ENCODE data around the gene NPAS3. TPM values are rescaled to one million over a fixed set of nuclear protein-coding genes. Genes with fewer than 3 reads are reported as not detected.

Gene NPAS3
- total RNA-seq, 1 donor from 2014 or later: 0.95 TPM

DNA sequence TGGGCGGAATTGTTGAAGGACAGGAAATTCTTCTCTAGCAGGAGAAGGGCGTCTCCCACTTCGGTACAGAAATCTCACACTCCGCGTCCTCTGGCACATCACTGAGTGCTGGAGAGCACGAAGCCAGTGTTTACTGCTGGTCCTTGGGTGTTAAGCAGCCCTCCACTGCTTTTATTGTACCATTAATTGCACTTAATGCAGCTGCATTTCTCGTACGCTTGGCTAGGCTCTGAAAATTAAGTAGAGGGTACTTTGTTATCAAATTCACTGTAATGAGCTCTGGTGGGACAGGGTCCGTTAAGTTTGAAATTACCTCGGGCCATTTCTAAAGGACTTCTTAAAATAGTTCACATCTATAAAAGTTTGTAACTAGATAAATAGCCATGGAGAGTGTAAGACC, 411.2 kb downstream of the NPAS3 start:
- H3K4me1 ChIP-seq: no peaks in the 10 kb centered on the region
- H3K36me3 ChIP-seq: no peaks in the 10 kb centered on the region
- no peaks in the 10 kb centered on the region for H3K27me3 ChIP-seq (ENCODE audit: low read depth)
- ATAC-seq: no peak
- intact Hi-C loops (cut with DNase I): no loop called here
- H3K9me3 ChIP-seq: no peaks in the 10 kb centered on the region
- DNase-seq: no peak
- no peak overlapping the region for H3K4me3 ChIP-seq
- TF ChIP-seq, protein P1, sequence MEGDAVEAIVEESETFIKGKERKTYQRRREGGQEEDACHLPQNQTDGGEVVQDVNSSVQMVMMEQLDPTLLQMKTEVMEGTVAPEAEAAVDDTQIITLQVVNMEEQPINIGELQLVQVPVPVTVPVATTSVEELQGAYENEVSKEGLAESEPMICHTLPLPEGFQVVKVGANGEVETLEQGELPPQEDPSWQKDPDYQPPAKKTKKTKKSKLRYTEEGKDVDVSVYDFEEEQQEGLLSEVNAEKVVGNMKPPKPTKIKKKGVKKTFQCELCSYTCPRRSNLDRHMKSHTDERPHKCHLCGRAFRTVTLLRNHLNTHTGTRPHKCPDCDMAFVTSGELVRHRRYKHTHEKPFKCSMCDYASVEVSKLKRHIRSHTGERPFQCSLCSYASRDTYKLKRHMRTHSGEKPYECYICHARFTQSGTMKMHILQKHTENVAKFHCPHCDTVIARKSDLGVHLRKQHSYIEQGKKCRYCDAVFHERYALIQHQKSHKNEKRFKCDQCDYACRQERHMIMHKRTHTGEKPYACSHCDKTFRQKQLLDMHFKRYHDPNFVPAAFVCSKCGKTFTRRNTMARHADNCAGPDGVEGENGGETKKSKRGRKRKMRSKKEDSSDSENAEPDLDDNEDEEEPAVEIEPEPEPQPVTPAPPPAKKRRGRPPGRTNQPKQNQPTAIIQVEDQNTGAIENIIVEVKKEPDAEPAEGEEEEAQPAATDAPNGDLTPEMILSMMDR (IDR thresholded peaks at IDR 0.05): no peak
- no peak overlapping the region for H3K27ac ChIP-seq

DNA sequence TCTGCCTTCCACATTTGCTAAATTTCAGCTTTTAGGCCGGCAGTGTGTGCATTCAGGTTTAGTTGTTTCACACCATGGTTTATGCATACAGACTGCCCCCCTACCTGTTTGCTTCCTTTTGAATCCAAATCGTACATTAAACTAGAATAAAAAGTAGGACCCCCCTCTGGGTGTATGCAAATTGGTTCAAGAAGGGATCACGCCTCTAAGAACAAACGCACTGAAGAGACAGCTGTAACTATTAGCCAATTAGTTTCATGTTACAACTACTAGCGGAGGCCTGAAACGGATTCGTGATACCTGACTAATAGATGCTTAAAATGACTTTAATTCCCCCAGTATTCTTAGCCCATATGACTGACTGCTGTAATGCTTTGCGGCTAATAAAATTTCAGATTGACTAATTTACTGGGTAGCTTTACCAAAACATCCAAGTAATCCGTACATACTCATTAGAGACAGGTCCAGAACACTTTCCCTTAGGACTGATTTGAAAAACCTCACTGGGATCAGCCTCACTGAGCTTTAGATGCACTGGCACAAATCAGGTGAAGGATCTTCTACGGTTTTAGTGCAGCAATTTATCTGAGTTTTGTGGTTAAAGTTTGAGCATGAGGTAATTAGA, 411.8 kb downstream of the NPAS3 start:
- H3K27ac ChIP-seq: no peak overlapping the region
- H3K27me3 ChIP-seq (ENCODE audit: low read depth): no peaks in the 10 kb centered on the region
- no peaks in the 10 kb centered on the region for H3K9me3 ChIP-seq
- TF ChIP-seq, protein P1 (IDR thresholded peaks at IDR 0.05): no peak
- H3K4me3 ChIP-seq: no peak overlapping the region
- H3K36me3 ChIP-seq: no peaks in the 10 kb centered on the region
- ATAC-seq: no peak
- no peak for DNase-seq
- H3K4me1 ChIP-seq: no peaks in the 10 kb centered on the region
- intact Hi-C loops (cut with DNase I): no loop called here

DNA sequence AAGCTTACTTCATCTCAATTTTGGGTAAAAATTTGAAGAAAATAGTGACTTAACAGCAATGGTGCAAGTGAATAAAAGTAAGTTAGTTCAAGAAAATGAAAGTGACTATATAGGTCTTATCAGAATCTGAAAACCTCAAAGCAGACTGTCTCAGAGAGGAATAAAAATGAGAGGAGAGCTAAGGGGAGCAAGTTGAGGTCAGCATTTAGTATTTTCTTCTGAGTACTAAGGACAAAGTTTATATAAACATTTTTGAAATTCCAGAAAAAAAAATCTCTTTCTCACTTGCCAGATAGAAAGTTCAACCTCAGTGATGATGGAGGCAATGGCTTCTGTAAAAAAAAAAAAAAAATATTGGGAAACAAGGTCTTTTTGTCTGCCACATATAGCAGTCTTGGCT, 414.1 kb downstream of the NPAS3 start:
- Histone ChIP-seq H3K4me3 (no peak overlapping the region), H3K27me3 (ENCODE audit: low read depth) (no peaks in the 10 kb centered on the region), H3K9me3 (no peaks in the 10 kb centered on the region), H3K4me1 (no peaks in the 10 kb centered on the region), H3K36me3 (no peaks in the 10 kb centered on the region), H3K27ac (no peak overlapping the region)
- intact Hi-C loops (cut with DNase I): no loop called here
- ATAC-seq: no peak
- DNase-seq: no peak
- TF ChIP-seq, protein P1 (IDR thresholded peaks at IDR 0.05): no peak

DNA sequence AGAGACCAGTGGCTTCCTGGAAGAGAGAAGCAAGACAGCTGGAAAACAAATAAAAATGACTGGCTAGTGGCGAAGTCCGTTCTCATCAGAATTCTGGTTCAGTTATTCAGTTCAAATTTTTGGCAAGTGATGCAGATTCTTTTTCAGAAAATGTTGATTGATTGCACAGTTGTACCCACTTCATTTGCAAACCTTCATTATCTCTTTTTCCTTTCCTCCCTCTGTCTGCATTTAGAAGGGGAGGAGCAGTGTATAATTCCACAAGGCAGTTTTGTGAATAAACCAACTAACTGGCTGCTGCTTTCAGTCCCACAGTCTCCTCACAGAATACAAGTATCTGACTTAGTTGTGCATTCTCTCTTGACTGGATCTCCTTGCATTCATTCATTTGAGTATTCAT, 417.5 kb downstream of the NPAS3 start:
- TF ChIP-seq, protein P1 (IDR thresholded peaks at IDR 0.05): no peak
- DNase-seq (no peak), ATAC-seq (no peak)
- no peak overlapping the region for H3K27ac ChIP-seq
- H3K27me3 ChIP-seq (ENCODE audit: low read depth): no peaks in the 10 kb centered on the region
- H3K4me3 ChIP-seq: no peak overlapping the region
- intact Hi-C loops (cut with DNase I): no loop called here
- no peaks in the 10 kb centered on the region for H3K9me3 ChIP-seq
- no peaks in the 10 kb centered on the region for H3K4me1 ChIP-seq
- H3K36me3 ChIP-seq: no peaks in the 10 kb centered on the region

DNA sequence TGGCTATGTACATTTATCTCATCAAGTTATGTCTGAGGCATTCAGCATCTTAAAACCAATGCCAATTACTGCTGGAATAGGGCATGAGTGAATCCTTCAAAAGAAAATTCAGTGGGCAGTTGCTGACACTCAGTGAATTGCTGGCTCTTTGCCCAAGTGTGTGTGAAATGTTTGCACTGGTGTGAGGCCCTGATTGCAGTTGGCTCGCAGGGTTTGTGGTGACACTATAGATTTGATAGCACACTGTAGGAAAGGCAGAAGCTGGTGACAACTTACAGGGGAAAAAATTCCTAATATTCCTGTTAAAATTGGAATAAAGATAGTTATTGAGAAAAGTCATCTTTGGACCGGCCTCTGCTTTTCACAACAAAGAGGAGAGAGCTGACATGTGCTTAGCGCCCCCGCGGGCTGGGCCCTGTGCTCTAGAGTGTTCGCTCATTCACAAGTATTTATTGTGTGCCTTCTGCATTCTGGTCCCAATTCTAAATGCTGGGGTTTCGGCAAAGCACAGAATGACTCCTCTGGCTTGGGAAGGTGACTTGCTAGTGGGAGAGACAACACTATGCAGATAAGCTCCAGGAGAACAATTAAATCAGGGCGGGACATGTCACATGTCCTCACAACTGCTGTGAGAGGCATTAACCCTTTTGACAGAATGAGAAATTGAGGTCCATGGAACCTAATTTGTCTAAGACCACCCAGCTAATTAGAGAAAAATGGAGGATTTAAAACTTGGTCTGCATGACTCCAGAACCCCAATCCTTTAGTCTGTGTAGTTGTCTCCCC, 418.7 kb downstream of the NPAS3 start:
- TF ChIP-seq, protein P1 (IDR thresholded peaks at IDR 0.05): no peak
- Histone ChIP-seq H3K9me3 (no peaks in the 10 kb centered on the region), H3K4me1 (no peaks in the 10 kb centered on the region), H3K27ac (no peak overlapping the region), H3K36me3 (no peaks in the 10 kb centered on the region), H3K4me3 (no peak overlapping the region), H3K27me3 (ENCODE audit: low read depth) (no peaks in the 10 kb centered on the region)
- DNase-seq (no peak), ATAC-seq (no peak)
- intact Hi-C loops (cut with DNase I): no loop called here
